Umbilical cord (tissue), 2 donors: Measurements from ENCODE around the gene DGKI. TPM values are rescaled to one million over a fixed set of nuclear protein-coding genes. Genes with fewer than 3 reads are reported as not detected.
A peak's percentile ranks its signal among the peaks of the same experiment; 100 is the strongest.
"Not testable (repeated sequence)": the region's sequence is repeated elsewhere in the genome, so short reads cannot be mapped to it uniquely, and the experiment has no call there.

Experiments used
- DNase-seq: peaks from one replicate; pipeline ENCODE4 v3.0.0-alpha.2; 2015; ENCODE audit warnings: low spot score
- total RNA-seq: library from RNA; depleted of rRNA; stranded (reverse); fragments of >200 nt; gene quantifications from one replicate; pipeline ENCODE4 v1.2.3, GENCODE V29; 2014; ENCODE audit warnings: low replicate concordance; ENCODE audit not compliant: insufficient read depth

DGKI gene
- total RNA-seq, 1 donor from 2014 or later, result 76.1 TPM

GRCh38 chr7:137475966-137476365 lies 370.8 kb downstream of the DGKI start:
- no peak for DNase-seq

GRCh38 chr7:137474540-137475026 lies 372.2 kb downstream of the DGKI start:
- no peak for DNase-seq

- DNase-seq, result no peak
Observed at GRCh38 chr7:137471128-137471527, 375.6 kb downstream of the DGKI start.

GRCh38 chr7:137469858-137470257 lies 376.9 kb downstream of the DGKI start:
- DNase-seq, result no peak

DNA sequence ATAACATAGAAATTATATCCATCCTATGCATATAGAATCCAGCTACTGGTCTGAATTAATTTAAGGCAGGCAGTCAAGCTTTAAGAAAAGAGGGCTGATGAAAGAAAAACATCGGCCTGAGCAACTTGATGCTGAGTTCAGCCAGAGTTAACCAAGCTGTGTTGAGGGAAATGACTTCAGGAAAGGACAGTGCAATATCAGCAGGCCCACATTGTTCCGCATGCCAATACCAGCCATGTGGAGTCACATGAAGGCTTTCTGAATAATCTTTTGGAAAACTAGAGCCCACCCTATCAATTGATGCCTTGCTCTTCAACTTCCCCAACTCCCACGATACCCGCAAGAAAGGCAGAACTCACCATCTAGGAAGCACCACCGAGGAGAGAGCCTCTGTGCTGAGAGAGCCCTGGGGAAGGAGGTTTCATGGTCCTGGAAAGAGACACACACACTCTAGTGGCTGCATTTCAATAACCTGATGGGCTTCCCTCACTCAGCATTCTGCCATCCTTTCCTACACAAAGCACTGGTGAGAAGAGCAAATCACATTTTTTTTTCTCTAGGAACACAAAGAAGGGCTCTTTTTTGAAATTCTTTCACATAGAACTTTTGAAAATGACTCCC lies 377.5 kb downstream of the DGKI start:
- peak; percentile 28 for DNase-seq

GRCh38 chr7:137462847-137463246 lies 383.9 kb downstream of the DGKI start:
- DNase-seq, result no peak

DNA sequence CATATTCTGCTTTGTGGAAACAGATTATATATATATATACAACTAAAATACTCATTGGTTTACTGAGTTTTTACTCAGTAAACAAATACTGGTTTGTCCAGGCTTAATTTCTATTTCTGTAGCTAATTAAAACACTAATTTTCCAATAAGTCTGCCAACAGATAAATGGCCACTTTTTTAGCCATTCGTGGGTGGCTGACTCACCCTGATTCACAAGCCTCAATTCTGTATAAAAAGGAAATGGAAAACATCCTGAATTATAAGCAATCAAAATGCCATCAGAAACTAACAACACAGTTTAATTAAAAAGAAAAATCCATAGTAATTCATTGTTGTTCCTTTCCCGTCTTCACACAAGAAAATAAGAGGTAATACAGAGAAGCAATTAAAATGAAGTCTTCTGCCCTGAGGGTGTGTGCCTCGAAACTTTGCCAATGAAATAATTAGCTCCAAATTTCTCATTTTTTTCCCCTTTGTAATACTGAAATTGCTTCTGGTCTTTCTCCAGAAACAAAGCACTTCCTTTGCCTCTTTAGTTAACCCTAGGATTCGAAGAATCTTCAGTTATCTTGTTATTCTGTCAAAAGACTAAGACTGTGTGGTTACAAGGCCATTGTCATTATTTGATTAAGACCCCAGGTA lies 384.6 kb downstream of the DGKI start:
- DNase-seq, result no peak

- DNase-seq, result no peak
Observed at GRCh38 chr7:137458399-137458798, 388.4 kb downstream of the DGKI start.

DNA sequence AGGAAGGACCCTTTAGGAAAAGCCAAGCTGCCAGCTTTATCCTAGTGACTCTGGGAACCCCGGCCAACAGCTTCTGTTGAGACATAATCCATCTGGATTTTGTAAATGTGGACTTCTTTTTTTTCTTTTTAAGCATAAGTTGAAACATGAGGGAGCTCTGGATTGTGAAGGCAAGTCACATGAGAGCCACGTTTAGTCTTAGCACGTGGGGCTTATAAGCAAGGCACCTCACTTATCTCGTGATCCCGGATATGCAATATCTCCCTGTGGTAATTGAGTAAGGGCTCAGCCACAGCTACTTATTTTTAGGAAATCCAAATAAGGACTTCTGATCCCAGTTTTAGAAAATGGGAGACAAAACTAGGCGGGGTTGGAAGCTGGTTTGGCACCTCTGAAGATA lies 392.0 kb downstream of the DGKI start:
- DNase-seq, result peak; percentile 78

DNA sequence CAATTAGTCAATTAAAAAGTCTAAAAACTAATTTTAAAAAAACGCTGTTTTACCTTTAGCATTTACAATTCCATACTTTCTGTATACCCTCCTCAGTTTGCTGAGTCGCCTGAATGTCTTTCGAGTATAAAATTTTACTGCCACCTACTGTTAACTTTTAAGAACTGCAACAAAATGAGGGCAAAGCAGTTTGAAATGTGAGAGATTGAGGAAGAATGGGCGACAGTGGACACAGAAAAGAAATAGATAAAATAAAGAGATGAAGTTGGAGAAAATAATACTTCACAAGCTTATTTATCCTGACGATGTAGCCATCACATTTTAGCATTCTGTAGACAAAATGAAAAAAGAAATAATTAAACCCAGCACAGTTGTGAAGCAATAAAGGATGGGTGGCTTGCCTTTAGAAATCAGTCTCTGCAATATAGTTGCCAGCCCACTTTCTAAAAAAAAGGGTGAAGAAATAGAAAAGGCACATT lies 392.5 kb downstream of the DGKI start:
- peak; percentile 84 for DNase-seq

DNA sequence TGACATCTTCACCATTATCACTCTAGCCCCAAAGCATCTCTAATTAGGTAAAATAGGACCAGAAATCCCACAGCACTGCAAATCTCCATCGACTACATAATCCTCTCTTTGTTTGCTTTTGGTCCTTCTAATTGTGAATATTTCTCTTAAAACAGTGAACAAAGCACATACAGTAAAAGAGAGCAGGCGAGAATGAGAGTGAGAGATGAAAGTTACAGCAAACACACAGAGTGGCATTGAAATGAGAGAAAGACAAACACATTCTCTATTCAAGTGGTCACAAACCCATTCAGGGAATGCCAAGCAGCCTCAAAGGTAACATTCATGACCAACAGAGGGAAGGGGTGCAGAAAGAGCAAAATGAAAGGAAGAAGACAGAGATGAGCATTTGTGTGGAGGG lies 393.4 kb downstream of the DGKI start:
- no peak for DNase-seq

- DNase-seq, result no peak
Observed at GRCh38 chr7:137449016-137449415, 397.8 kb downstream of the DGKI start.

DNA sequence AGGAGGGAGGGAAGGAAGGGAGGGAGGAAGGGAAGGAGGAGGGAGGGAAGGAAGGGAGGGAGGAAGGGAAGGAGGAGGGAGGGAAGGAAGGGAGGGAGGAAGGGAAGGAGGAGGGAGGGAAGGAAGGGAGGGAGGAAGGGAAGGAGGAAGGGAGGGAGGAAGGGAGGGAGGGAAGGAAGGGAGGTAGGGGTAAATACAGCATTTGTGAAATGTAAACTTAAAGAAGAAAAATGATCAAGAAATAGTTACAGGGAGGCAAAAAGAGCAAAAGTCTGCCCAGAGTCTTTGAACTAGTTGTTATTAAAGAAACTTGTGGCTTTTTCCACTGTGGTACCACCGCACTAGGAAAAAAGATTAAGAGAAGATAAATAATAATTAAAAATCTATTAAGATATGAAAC lies 398.2 kb downstream of the DGKI start:
- not testable (repeated sequence) for DNase-seq

DNA sequence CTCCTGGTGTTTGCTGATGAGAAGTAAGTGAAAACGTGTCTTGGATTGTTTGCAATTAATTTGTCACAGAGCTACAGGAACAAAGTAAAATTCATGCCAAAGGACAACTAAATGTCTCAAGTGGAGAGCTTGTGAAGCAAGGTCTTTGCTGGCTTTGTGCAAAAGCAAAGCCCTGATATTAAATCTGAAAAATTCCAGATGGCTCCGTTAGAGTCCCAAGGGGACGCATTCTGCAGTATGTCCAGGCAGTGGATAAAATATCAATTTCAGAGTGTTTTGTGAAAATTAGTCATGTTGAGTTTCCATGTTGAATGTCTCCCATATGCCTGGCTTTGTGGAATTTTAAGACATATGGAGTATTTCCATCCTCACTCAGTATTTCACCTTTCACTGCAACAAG lies 400.7 kb downstream of the DGKI start:
- peak; percentile 84 for DNase-seq

- no peak for DNase-seq
Observed at GRCh38 chr7:137445268-137445667, 401.5 kb downstream of the DGKI start.

DNA sequence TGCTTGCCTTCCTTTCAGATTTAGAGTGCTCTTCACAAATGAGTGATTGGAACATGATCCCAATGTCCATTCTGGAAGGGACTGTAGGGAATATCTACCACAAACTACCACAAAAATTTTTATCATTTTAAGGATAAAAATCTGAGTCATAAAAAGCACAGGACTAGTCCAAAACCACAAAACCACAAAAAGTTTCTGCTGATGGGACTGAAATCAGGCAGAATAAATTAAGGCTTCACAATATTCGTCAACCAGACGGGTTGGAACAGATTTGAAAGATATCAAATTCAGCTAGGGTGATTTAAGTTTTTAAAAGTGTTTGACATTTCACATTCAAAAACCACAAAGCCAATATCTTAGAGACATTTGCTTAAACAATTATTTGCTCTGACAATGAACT lies 403.2 kb downstream of the DGKI start:
- no peak for DNase-seq

DNA sequence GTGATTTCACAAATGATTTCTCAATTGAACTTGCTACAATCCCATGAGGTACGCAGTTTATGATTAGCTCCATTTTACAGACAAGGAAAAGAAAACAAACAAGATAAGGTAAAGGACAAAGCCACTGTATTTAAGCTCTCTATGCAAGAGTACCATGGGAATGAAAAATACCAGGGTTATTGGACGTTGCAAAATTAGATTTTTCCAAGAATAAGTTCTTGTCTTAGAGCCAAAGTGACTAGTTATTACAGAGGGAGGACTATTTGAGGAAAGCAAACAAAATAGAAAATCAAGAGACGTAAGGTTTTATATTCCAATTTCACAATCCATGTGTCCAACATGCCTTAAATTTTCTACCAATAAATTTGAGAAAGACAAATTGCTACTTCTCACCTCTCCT lies 405.3 kb downstream of the DGKI start:
- no peak for DNase-seq

DNA sequence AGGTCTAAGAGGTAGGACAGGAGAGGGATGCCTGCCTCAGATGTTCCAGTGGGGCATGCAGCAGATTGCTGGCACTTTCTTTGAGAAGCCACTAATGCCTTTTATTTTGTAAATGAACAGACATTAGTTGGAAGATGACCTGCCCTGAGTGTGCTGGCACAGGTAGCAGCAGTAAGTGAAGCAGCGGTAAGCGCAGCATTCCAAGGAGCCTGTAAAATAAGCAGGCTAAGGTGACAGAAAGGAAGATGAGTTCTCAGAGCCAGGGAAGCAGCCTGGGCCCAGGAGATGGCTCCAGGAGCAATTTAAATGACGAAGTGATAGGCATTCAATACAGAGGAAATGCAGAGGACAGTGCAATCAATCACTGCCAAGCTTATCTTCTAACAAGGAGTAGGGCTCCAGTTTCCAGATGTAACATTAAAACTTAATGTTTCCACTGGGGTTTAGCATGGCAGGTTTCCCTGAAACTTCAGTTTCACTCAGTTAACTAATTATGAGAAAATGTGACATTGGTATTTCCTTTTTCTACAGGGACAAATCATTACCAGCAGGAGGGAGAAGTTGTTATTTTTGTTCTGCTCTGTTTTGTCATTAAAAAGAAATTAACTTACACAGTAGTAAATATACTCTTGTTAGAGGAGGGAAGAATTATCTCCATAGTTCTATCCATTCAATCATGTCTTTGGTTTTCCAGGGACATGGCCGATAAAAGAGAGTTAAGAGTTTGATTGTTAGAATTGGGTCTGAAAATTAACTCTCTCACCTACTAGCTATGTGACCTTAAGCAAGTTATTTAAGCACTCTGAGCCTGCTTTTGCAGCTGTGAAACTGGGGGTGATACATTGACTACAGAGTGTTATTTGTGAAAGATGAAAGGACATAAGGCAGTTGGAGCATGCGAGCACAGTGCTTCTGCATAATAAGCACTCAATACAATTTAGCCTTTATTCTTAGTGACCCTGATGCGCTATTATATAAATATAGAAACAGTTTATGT lies 406.6 kb downstream of the DGKI start:
- no peak for DNase-seq

DNA sequence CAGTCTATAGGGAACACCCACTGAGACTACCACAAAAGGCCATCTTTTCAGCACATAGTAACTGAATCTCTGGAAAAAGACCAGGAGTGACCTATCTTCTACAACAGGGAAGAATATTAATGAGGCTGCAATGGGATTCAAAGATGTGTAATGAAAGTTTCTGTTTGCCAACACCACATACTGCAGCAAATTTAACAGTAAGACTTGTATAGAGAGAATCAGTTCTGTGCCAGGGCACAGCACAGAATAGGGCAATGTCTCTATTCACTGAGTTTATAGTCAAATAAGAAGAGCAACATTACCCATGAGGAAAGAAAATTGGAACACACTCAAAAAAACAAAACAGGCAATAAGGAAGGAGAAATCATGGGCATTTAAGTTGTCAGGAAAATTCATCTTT lies 411.8 kb downstream of the DGKI start:
- DNase-seq, result no peak

- no peak for DNase-seq
Observed at GRCh38 chr7:137434530-137434929, 412.2 kb downstream of the DGKI start.

DNA sequence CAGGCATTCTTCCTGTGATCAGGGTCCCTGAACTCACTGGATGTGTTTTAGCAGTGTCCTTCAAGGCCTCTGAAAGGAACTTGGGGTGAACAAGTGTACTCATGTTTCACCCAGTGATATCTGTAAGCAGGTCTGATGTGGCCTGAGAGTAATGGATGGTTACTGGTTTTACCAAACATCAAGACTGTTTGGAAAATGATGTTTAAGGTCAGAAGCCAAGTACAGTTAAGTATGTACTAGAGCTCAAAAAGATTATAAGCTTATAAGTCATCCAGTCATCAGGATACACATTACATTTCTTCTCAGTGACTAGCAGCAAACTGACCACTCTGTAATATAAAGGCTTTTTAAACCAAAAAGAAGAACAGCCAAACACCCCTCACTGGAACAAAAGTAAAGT lies 423.5 kb downstream of the DGKI start:
- DNase-seq, result peak; percentile 60

DNA sequence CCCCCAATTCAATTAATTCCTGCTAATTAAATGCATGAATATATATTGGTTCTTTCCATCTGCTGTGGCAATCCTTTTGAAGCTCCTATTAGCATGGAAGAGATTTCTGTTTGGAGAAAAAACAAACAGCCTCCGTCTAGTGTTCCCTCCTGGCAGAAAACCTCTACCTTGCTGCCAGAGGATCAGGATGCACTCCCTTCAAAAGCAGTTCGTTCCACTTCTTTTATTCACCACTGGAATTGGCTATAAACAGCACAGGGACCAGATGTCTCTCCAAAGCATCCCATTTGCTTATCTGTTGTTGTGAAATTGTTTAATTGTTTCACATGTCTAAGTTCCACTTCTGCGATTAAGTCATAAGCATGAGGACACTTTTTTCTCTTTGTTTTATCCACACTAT lies 425.4 kb downstream of the DGKI start:
- no peak for DNase-seq
